ENCODE results near the gene SLC25A27.

The SLC25A27 gene

GRCh38 chr6:46651816-46652215 lies 959 bp upstream of the SLC25A27 start:
- no peak for DNase-seq

- DNase-seq: no peak
These were observed 558 bp upstream of the SLC25A27 start for GRCh38 chr6:46652232-46652602.

GRCh38 chr6:46653439-46654195 lies 842 bp downstream of the SLC25A27 start:
- no peak for DNase-seq

DNA sequence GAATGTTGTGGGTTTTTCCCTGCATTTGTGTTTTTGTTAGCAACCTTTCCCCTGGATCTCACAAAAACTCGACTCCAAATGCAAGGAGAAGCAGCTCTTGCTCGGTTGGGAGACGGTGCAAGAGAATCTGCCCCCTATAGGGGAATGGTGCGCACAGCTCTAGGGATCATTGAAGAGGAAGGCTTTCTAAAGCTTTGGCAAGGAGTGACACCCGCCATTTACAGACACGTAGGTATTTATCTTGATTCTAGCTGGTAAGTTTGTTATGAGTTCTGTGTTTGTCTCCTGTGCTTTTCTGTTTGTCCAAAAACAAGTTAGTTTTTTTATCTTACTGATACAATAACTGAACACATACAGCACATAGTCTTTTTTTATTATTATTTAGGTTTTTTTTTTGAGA lies 3.0 kb downstream of the SLC25A27 start:
- no peak for DNase-seq

DNA sequence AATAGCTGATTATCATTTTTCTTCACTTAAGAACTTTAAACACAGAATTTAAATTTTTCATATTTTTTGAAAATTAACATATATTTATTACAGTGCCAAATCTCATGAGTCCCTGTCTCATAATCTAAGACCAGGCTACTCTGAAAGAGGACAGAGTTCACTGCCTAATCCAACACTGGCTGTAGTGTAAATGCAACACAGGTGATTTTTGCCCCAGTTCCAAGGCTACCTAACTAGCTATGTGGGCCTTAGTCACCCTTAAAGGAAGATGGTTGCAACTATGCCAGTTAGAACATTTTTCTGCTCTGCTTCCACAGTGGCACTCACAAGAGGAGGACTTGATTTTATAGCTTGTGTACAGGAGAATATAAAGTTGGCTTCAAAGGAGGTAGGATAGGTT lies 4.9 kb downstream of the SLC25A27 start:
- no peak for DNase-seq

DNA sequence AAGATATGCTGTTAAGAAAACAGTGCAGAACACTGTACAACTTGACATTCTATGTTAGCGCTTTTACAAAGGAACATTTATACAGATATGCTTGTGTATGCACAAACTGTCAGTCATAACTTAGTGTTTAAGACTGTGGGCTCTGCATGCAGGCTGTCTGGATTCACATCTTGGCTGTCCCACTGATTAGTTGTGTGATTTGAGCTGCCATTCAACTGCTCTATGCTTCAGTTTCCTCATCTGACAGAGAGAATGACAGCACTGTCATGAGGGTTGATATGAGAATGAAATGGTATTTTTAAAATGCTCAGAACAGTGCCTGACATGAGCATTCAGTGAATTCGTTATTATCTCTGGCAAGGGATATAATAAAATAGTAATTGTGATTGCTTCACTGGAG lies 8.7 kb downstream of the SLC25A27 start:
- DNase-seq: no peak

DNA sequence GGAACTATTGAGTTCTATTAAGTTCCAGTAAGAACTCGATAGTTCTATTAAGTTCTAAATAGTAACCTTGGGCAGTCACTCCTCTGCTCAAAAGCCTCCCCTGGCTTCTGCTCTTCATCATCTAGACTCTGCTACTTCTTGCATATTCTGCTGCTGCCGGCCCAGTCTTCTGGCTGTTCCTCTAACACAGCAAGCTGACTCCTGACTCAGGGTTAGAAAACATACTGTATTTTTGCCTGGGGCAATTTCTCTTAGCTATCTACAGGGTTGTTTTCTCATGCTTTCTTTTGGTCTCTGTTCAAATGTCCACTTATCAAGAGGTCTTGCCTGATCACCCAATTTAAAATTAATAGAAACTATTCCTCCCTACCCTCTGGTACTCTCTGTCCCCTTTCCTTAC lies 14.6 kb downstream of the SLC25A27 start:
- DNase-seq: no peak

GRCh38 chr6:46674410-46674809 lies 21.6 kb downstream of the SLC25A27 start:
- no peak for DNase-seq

DNA sequence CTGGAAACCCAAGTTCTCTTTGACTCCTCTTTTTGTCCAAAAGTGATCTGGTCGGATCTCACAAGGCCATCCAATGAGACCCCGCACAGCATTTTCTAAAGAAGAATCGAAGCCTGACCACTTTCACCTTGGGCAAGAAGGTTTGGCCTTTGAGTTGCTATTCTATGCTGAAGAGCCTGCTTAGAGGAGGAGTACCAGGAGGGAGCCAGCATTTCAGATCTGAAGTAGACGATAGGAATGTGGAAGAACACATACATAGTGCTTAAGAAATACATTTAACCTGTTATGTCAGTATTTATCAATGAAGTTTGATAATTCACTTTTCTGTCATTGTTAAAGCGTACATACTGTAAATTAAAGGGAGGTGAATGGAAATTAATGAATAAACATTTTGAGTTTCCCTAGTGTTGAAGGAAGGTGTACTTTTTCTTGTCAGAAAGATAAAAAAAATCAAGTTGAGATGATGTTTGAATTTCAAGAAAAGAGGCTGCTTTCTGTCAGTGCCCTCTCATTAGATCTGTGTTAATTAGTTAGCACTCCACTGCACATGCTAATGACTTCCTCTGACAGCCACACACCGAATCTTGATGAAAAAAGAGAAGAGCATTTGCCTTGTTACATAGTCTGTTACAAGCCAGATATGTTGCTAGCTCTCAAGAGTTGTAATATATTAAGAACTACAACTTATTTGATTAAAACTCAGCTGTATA lies 24.0 kb downstream of the SLC25A27 start:
- DNase-seq: no peak

- no peak for DNase-seq
These were observed 24.5 kb downstream of the SLC25A27 start for GRCh38 chr6:46677314-46677654.

GRCh38 chr6:46684771-46685170 lies 32.0 kb downstream of the SLC25A27 start:
- no peak for DNase-seq

- DNase-seq: no peak
These were observed 34.9 kb downstream of the SLC25A27 start, which contains the start of gene TDRD6 for GRCh38 chr6:46687619-46688097. TDRD6 (plus strand) TSS chr6:46687885; CDS start chr6:46688129, 244 bp downstream.

GRCh38 chr6:46688117-46688965 lies 35.6 kb downstream of the SLC25A27 start:
- DNase-seq: no peak

DNA sequence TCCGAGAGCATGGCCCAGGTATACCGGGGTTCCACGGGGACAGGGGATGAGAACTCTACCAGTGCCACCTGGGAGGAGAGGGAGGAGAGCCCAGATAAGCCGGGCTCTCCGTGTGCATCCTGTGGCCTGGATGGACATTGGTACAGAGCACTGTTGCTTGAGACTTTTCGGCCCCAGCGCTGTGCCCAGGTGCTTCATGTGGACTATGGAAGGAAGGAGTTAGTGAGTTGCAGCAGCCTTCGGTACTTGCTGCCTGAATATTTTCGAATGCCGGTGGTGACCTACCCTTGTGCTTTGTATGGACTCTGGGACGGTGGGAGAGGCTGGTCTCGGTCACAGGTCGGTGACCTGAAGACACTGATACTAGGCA lies 36.2 kb downstream of the SLC25A27 start:
- DNase-seq: no peak

DNA sequence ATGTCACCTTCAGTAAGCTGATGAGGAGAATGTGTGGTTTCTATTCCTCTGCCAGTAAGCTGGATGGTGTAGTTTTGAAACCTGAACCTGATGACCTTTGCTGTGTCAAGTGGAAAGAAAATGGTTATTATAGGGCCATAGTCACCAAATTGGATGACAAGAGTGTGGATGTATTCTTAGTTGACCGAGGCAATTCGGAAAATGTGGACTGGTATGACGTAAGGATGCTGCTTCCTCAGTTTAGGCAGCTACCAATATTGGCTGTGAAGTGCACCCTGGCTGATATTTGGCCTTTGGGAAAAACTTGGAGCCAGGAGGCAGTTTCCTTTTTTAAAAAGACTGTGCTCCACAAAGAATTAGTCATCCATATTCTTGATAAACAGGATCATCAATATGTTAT lies 36.9 kb downstream of the SLC25A27 start:
- no peak for DNase-seq

DNA sequence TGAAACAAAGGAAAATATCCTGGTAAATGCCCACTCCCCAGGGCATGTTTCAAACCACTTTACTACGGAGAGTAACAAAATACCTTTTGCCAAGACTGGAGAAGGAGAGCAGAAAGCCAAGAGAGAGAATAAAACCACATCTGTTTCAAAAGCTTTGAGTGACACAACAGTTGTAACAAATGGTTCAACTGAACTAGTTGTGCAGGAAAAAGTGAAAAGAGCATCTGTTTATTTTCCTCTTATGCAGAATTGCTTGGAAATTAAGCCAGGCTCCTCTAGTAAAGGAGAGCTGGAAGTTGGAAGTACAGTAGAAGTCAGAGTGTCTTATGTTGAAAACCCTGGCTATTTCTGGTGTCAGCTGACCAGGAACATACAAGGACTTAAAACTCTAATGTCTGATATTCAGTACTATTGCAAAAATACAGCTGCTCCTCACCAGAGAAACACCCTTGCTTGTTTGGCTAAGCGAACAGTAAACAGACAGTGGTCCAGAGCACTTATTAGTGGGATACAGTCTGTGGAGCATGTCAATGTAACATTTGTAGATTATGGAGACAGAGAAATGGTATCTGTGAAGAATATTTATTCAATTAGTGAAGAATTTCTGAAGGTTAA lies 37.5 kb downstream of the SLC25A27 start:
- no peak for DNase-seq

GRCh38 chr6:46690911-46691451 lies 38.2 kb downstream of the SLC25A27 start:
- DNase-seq: no peak

DNA sequence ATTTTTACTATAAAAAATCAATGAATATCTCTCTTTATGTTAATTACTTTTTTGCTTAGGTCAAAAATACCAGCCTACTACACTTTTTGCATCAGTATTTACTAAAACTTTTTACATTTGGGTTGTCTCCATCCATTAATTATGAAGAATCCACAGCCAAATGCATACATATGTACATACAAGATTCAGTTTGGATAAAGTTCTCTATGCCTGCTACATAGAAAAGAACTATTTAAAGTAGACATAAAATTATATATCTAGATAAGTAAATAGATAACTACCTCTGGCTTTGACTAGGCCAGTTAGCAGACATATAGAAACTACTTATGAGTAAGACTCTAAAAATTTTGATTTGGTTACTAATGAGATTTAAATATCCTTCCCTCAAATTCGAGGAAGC lies 47.2 kb downstream of the SLC25A27 start:
- no peak for DNase-seq

GRCh38 chr6:46704562-46704961 lies 51.8 kb downstream of the SLC25A27 start:
- peak; percentile 13 for DNase-seq

DNA sequence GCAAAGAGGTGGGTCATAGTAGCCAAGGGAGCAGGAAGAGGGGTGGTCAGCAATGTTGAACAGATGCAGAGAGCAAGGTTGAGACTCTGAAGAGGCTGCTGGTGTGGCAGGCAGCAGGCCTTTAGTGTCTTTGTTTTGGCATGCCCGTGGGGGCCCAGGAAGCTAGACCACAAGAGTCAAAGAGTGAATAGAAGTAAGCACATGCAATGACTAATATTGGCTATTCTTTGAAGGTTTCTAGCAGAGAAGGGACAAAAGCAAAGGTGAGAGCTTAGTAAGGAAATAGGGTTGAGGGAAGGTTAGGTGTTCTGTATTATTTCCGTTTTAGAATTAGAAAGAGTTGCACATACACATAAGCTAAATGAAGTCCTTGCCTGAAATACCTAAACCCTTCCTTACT lies 53.7 kb downstream of the SLC25A27 start:
- peak; percentile 8 for DNase-seq

DNA sequence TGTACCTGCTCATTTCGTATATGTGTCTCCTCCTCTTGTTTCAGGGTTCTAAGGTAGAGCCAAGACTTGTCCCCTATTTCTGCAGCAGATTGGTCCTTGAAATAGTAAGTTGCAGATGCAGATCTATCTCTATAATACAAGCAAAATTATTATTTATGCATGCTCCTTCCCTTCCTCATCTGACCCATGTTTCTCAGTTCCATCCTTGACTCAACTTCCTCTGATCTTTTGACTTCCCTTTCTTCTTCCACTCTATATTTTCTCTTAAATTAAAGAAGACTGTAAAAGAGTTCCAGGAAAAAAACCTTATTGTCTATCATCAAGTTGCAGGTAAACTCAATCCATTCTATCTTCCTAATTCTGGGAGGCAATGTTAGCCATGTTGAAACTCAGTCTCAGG lies 58.7 kb downstream of the SLC25A27 start:
- no peak for DNase-seq

GRCh38 chr6:46715141-46715540 lies 62.4 kb downstream of the SLC25A27 start:
- DNase-seq: no peak

DNA sequence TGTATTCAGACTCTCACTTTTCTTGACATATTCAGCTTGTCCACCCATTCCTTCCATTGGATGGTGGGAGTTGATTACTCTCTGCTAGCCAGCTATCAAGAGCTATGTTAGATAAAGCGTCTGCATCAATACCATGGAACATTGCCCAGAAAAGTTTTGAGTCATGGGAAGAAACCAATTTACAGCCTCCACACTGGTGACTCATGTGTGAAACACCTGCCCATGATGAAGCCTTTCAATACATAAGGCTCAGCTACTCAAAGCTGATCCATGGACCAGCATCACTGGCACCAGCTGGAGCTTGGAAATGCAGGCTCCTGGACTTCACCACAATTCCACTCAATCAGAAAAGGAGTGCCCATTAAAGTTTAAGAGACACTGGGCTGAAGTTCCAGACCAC lies 66.3 kb downstream of the SLC25A27 start:
- no peak for DNase-seq

All from activated CD4-positive, alpha-beta T cell treated with anti-CD3 and anti-CD28 coated beads, Interleukin-2, amount 50 U/mL, for 16 hours (primary cell).